SH-SY5Y (cell line): ENCODE measurements around the gene ESPN.

Source experiments
- GATA2 ChIP-seq: IDR thresholded peaks from 2 replicates; pipeline ENCODE4 v1.6.1; 2011; ENCODE audit warnings: mild to moderate bottlenecking, low read depth, low read length
- GATA3 ChIP-seq: IDR thresholded peaks from 2 replicates; pipeline ENCODE4 v1.6.1; 2011; ENCODE audit warnings: low read depth, mild to moderate bottlenecking, low read length, moderate library complexity

- TF ChIP-seq GATA2 (no peak), GATA3 (no peak)
Observed at GRCh38 chr1:6484826-6485167, 60.2 kb downstream of the ESPN start.
